Measurements from ENCODE around the gene PBRM1. TPM values are rescaled to one million over a fixed set of nuclear protein-coding genes. Genes with fewer than 3 reads are reported as not detected.

Gene PBRM1
- total RNA-seq, 1 experiment from 2014 or later, result 74.2 TPM

DNA sequence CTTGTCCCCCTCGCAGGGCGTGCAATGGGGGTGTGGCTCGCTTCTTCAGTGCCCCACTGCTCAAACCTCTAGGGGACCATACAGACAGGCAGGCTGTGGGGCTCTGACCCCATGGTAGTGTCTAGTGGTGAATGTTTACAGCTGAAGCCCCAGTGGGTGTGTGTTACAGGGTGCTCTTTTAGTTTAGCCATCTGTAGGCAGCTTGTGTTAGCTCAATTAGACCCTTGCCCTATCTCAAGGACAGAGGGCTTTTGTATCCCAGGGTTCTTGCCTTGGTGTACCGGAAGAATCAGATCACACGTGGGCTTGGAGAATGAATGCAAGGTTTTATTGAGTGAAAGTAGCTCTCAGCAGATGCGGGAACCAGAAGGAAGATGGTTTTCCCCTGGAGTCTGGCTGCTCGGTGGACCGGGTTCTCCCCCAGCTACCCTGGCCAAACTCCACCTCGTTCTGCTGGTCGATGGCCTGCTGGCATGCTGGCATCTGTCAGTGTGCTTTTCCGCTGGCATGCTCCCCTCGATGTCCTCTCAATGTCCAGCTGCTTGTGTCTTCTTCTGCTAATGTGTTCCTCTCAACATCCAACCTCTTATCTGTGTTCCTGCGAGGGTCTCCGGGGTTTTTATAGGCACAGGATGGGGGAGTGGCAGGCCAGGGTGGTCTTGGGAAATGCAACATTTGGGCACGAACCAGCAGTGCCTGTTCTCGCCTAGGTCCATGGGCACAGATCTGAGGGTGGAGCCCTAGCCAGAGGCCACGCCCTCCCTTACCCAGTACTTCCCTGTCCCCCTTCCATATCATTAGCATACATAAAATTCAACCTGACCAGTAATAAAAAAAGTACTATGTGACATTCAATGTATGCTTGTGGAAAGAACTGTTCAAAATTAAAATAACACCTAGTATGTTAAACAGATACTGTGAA lies 26.8 kb upstream of the PBRM1 start:
- no peak overlapping the region for H3K18ac ChIP-seq (ENCODE audit: insufficient read length, low read depth, low read length)
- no peak for DNase-seq
- no peaks in the 10 kb centered on the region; the same call in 1 of the 2 replicates for H3K4me1 ChIP-seq (ENCODE audit: insufficient read depth, low read length)
- no peak overlapping the region for H2BK15ac ChIP-seq (ENCODE audit: low read depth, low read length)
- H2AFZ ChIP-seq (ENCODE audit: low read length), result no peak overlapping the region
- H3K4me2 ChIP-seq (ENCODE audit: insufficient read depth, insufficient read length, low read length), result no peak overlapping the region
- no peak overlapping the region for H3K23ac ChIP-seq (ENCODE audit: insufficient read length, low read depth, low read length)
- Mint-ChIP-seq H3K27me3 (ENCODE audit: low read depth) (no peaks in the 10 kb centered on the region), H3K4me1 (peaks cover 4 to 9% of the 10 kb centered on the region in 2 experiments), H3K4me3 (no peak overlapping the region; a peak in 1 of 5 replicates), H3K9me3 (no peaks in the 10 kb centered on the region), H3K27ac (no peak overlapping the region; a peak in 1 of 7 replicates), H3K36me3 (ENCODE audit: insufficient read depth in 1 of 3, low read depth in 3 of 3) (peaks cover 9 to 22% (median 21%) of the 10 kb centered on the region in 3 experiments)
- H2BK120ac ChIP-seq (ENCODE audit: low read depth, low read length, poor library complexity, severe bottlenecking), result no peak overlapping the region
- no peak overlapping the region for H2BK12ac ChIP-seq (ENCODE audit: insufficient read length, low read depth, low read length)
- no peak overlapping the region for H3K27ac ChIP-seq (ENCODE audit: insufficient read length, low read depth, low read length)
- H2AK5ac ChIP-seq (ENCODE audit: insufficient read length, low read length), result no peak overlapping the region
- peaks cover 9% of the 10 kb centered on the region for H3K23me2 ChIP-seq (ENCODE audit: insufficient read length, low read depth, low read length, poor library complexity, severe bottlenecking)
- H2BK20ac ChIP-seq (ENCODE audit: low read depth, low read length, poor library complexity, severe bottlenecking), result no peak overlapping the region
- no peak overlapping the region for H4K8ac ChIP-seq (replicated peaks; ENCODE audit: insufficient read length, low read depth, low read length)
- no peaks in the 10 kb centered on the region for H3K9me3 ChIP-seq (ENCODE audit: control insufficient read depth, low read depth, low read length)
- H3K9ac ChIP-seq (ENCODE audit: extremely low read depth, insufficient read length, low read length), result no peak overlapping the region
- H3K14ac ChIP-seq (ENCODE audit: insufficient read depth, low read length), result no peak overlapping the region
- no peak overlapping the region for H2BK5ac ChIP-seq (ENCODE audit: insufficient read length, low read length)
- no peaks in the 10 kb centered on the region for H4K20me1 ChIP-seq (ENCODE audit: control insufficient read depth, insufficient read depth, insufficient read length)
- no peak overlapping the region for H3K56ac ChIP-seq (ENCODE audit: insufficient read length, low read depth, low read length)
- H4K5ac ChIP-seq (ENCODE audit: insufficient read length, low read depth, low read length), result no peak overlapping the region
- H3T11ph ChIP-seq (ENCODE audit: low read length), result no peak overlapping the region
- no CpG with 5 or more reads among the region's 17 CpGs for WGBS (ENCODE audit: extremely low coverage, insufficient read length, low lambda C conversion rate)
- no peak overlapping the region for H3K4ac ChIP-seq (ENCODE audit: low read depth, low read length)
- H3K79me1 ChIP-seq (ENCODE audit: insufficient read depth, low read depth, low read length, poor library complexity, severe bottlenecking), result no peaks in the 10 kb centered on the region
- no peaks in the 10 kb centered on the region for H3K79me2 ChIP-seq (ENCODE audit: insufficient read depth, low read length)
- TF ChIP-seq, protein P1, sequence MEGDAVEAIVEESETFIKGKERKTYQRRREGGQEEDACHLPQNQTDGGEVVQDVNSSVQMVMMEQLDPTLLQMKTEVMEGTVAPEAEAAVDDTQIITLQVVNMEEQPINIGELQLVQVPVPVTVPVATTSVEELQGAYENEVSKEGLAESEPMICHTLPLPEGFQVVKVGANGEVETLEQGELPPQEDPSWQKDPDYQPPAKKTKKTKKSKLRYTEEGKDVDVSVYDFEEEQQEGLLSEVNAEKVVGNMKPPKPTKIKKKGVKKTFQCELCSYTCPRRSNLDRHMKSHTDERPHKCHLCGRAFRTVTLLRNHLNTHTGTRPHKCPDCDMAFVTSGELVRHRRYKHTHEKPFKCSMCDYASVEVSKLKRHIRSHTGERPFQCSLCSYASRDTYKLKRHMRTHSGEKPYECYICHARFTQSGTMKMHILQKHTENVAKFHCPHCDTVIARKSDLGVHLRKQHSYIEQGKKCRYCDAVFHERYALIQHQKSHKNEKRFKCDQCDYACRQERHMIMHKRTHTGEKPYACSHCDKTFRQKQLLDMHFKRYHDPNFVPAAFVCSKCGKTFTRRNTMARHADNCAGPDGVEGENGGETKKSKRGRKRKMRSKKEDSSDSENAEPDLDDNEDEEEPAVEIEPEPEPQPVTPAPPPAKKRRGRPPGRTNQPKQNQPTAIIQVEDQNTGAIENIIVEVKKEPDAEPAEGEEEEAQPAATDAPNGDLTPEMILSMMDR (conservative IDR thresholded peaks at IDR 0.05), result no peak
- no peak overlapping the region for H4K91ac ChIP-seq (ENCODE audit: insufficient read length, low read depth, low read length)
- H3K27me3 ChIP-seq (ENCODE audit: insufficient read depth, low read length), result no peaks in the 10 kb centered on the region

Measured in H9 (cell line).